K562 (cell line): ENCODE data around the gene HLA-E. TPM values are rescaled to one million over a fixed set of nuclear protein-coding genes. Genes with fewer than 3 reads are reported as not detected.
"Not testable (repeated sequence)": the region's sequence is repeated elsewhere in the genome, so short reads cannot be mapped to it uniquely, and the experiment has no call there.

Source experiments
- ATAC-seq: fragments of 200-7000 bp; cut with Tn5 transposase; 3 replicates; pipeline ENCODE4 v1.9.1; 2020; ENCODE audit warnings: moderate library complexity
- BruUV-seq: library from RNA; stranded (reverse); fragments of 400-500 nt; replicated peaks from 2 replicates; lab custom pipeline; 2021; lab: Mats Ljungman, UMichigan
- CTCF ChIA-PET: fragments of 300-600 bp; formaldehyde crosslinking; extraction: SDS; loops from one replicate; lab custom pipeline; 2021; ENCODE audit warnings: low intra/inter-chr PET ratio; lab: Yijun Ruan, JAX
- POLR2A ChIA-PET: fragments of 300-600, 350-650 bp; sonication (Branson Sonifier 250); formaldehyde crosslinking; extraction: SDS; loops from one replicate; lab custom pipeline; 2021; ENCODE audit warnings: antibody characterized with exemption, inconsistent platforms; lab: Yijun Ruan, JAX
- DNase-seq, 4 experiments: peaks; one replicate each; pipeline versions ENCODE4 v3.0.0 to v3.0.0-alpha.2; 2011 to 2018; ENCODE audit warnings: low spot score in 3 of 4, mixed read lengths in 3 of 4; ENCODE audit errors: extremely low read depth in 1 of 4
- FAIRE-seq: peaks from 2 replicates; lab custom pipeline; 2011; peaks lifted over from hg19 to GRCh38; lab: Jason Lieb, UNC
- H2AFZ ChIP-seq: 2 replicates; pipeline ENCODE4 v1.6.0; 2011; ENCODE audit warnings: low read depth, low read length, control low read depth, inconsistent platforms
- H3K27ac ChIP-seq: fragments of 200-600 bp; 3 replicates; pipeline ENCODE4 v1.8.0; 2011; ENCODE audit warnings: low read depth, mild to moderate bottlenecking, control low read depth, inconsistent platforms, low read length, moderate library complexity, mixed read lengths; ENCODE audit errors: extremely low read depth
- H3K27me3 ChIP-seq, 2 experiments: fragments of 300-600 bp in 1 of 2; 2 replicates in 1 of 2; 3 replicates in 1 of 2; pipeline versions ENCODE4 v1.6.0 to v1.8.0; 2011; ENCODE audit warnings: inconsistent platforms in 2 of 2, low read length in 2 of 2, mild to moderate bottlenecking in 1 of 2, mixed read lengths in 1 of 2, moderate library complexity in 1 of 2; ENCODE audit not compliant: control insufficient read depth in 2 of 2, insufficient read depth in 2 of 2
- H3K36me3 ChIP-seq: fragments of 300-600 bp; 3 replicates; pipeline ENCODE4 v1.8.0; 2011; ENCODE audit warnings: mild to moderate bottlenecking, low read length, inconsistent platforms; ENCODE audit not compliant: control insufficient read depth, insufficient read depth
- H3K4me1 ChIP-seq, 2 experiments: fragments of 200-600 bp in 1 of 2; replicated peaks in 1 of 2; 2 replicates in 1 of 2; 3 replicates in 1 of 2; pipeline versions ENCODE4 v1.5.1 to v1.8.0; 2011; ENCODE audit warnings: inconsistent platforms in 2 of 2, low read length in 2 of 2, mild to moderate bottlenecking in 1 of 2, mixed read lengths in 1 of 2, moderate library complexity in 1 of 2; ENCODE audit not compliant: control insufficient read depth in 2 of 2, insufficient read depth in 2 of 2
- H3K4me2 ChIP-seq: 2 replicates; pipeline ENCODE4 v1.6.1; 2011; ENCODE audit warnings: low read length, control low read depth, inconsistent platforms, mixed read lengths; ENCODE audit not compliant: insufficient read depth
- H3K4me3 ChIP-seq: fragments of 200-600 bp; sonication (generic), shearing (Covaris generic); 2 replicates; pipeline ENCODE4 v1.5.1; 2016; ENCODE audit warnings: control low read depth, inconsistent platforms
- H3K79me2 ChIP-seq: fragments of 200-600 bp; 3 replicates; pipeline ENCODE4 v1.8.0; 2011; ENCODE audit warnings: low read length, inconsistent platforms; ENCODE audit not compliant: control insufficient read depth, insufficient read depth
- H3K9ac ChIP-seq, 2 experiments: 2 replicates each; pipeline versions ENCODE4 v1.6.0 to v1.6.1; 2011; ENCODE audit warnings: low read depth in 2 of 2, low read length in 2 of 2, control low read depth in 1 of 2, inconsistent platforms in 1 of 2, mild to moderate bottlenecking in 1 of 2, mixed read lengths in 1 of 2; ENCODE audit not compliant: insufficient read depth in 1 of 2
- H3K9me1 ChIP-seq: one replicate; pipeline ENCODE4 v1.6.0; 2011; ENCODE audit warnings: inconsistent platforms, mild to moderate bottlenecking, low read length, moderate library complexity; ENCODE audit not compliant: control insufficient read depth, insufficient read depth
- H3K9me3 ChIP-seq: replicated peaks from 2 replicates; pipeline ENCODE4 v1.5.1; 2011; ENCODE audit warnings: low read depth, low read length, inconsistent platforms; ENCODE audit not compliant: control insufficient read depth, insufficient read depth
- H4K20me1 ChIP-seq: replicated peaks from 2 replicates; pipeline ENCODE4 v1.6.1; 2011; ENCODE audit warnings: low read length, inconsistent platforms, mixed read lengths; ENCODE audit not compliant: control insufficient read depth, insufficient read depth
- ARNT ChIP-seq, 2 experiments: fragments of 450-650 bp; IDR thresholded peaks; 2 replicates each; pipeline ENCODE4 v1.6.1; 2016; ENCODE audit warnings: mild to moderate bottlenecking in 1 of 2
- EHMT2 ChIP-seq: fragments of 450-650 bp; IDR thresholded peaks from 2 replicates; pipeline ENCODE4 v1.6.1; 2018; ENCODE audit warnings: antibody characterized with exemption
- ELF4 ChIP-seq: fragments of 450-650 bp; formaldehyde crosslinking; IDR thresholded peaks from 2 replicates; pipeline ENCODE4 v1.4.0; 2022; ENCODE audit warnings: missing genetic modification characterization
- HBP1 ChIP-seq: fragments of 450-650 bp; formaldehyde crosslinking; IDR thresholded peaks from 2 replicates; pipeline ENCODE4 v1.4.0; 2022; ENCODE audit warnings: missing genetic modification characterization
- HINFP ChIP-seq: fragments of 450-650 bp; conservative IDR thresholded peaks from 2 replicates; pipeline ENCODE4 v1.6.1; 2016; ENCODE audit warnings: missing genetic modification characterization, low read depth, mild to moderate bottlenecking, control low read depth, missing compliant biosample characterization
- KLF1 ChIP-seq: fragments of 450-650 bp; IDR thresholded peaks from 2 replicates; pipeline ENCODE4 v1.6.1; 2016; ENCODE audit warnings: missing genetic modification characterization, missing compliant biosample characterization
- NKRF ChIP-seq: fragments of 450-650 bp; IDR thresholded peaks from 2 replicates; pipeline ENCODE4 v1.6.1; 2016; ENCODE audit warnings: borderline replicate concordance
- PHB2 ChIP-seq: fragments of 450-650 bp; IDR thresholded peaks from 2 replicates; pipeline ENCODE4 v1.6.1; 2017; ENCODE audit warnings: low read depth
- SMARCA5 ChIP-seq: fragments of 450-650 bp; IDR thresholded peaks from 2 replicates; pipeline ENCODE4 v1.6.1; 2016
- TSC22D4 ChIP-seq: fragments of 450-650 bp; IDR thresholded peaks from 2 replicates; pipeline ENCODE4 v1.6.1; 2016; ENCODE audit warnings: missing genetic modification characterization, missing biosample characterization, control low read depth
- ZBTB2 ChIP-seq: fragments of 450-650 bp; IDR thresholded peaks from 2 replicates; pipeline ENCODE4 v1.6.1; 2016; ENCODE audit warnings: antibody characterized with exemption
- ZBTB26 ChIP-seq: fragments of 450-650 bp; formaldehyde crosslinking; IDR thresholded peaks from 2 replicates; pipeline ENCODE4 v1.4.0; 2022; ENCODE audit warnings: missing genetic modification characterization
- ZNF512 ChIP-seq: IDR thresholded peaks from 2 replicates; pipeline ENCODE4 v1.6.1; 2016; ENCODE audit warnings: missing genetic modification characterization, missing compliant biosample characterization
- WGBS: fragments of 100-300 bp; shearing (Covaris generic); methylation state at CpG from one replicate; pipeline ENCODE4 v1.1.6; 2016; ENCODE audit warnings: low coverage, mixed read lengths; ENCODE audit not compliant: insufficient coverage; ENCODE audit errors: missing lambda C conversion rate; 5-methylcytosine and 5-hydroxymethylcytosine counted together
- in situ Hi-C: fragments of 300-500 bp; cut with MboI; formaldehyde crosslinking; loops from 4 replicates; pipeline ENCODE4 v1.15.0; 2018; ENCODE audit warnings: inconsistent platforms, mixed read lengths
- intact Hi-C: fragments of 100-400 bp; cut with micrococcal nuclease; formaldehyde crosslinking; loops from 2 replicates; pipeline ENCODE4 v1.14.2; 2022
- polyA plus RNA-seq, 8 experiments: library from polyadenylated mRNA; depleted of rRNA in 4 of 8; stranded (reverse) in 5 of 8; unstranded in 3 of 8; fragments of >200 nt; fragmentation: Nextera tagmentation in 2 of 8; fragmentation: Illumina TruSeq in 1 of 8; extraction: Ambion mirVana in 2 of 8; extraction: Trizol in 1 of 8; gene quantifications; 2 replicates each; pipeline versions ENCODE4 v1.2.1 to v1.2.3, GENCODE V29; 2011 to 2014; ENCODE audit warnings: inconsistent platforms in 1 of 8, missing spikeins in 1 of 8
- total RNA-seq, 7 experiments: library from RNA; depleted of rRNA in 6 of 7; stranded (reverse); fragments of >200 nt in 6 of 7; fragmentation: Illumina TruSeq in 2 of 7; extraction: Trizol in 2 of 7; gene quantifications; 2 replicates each; pipeline versions ENCODE4 v1.2.1 to v1.2.3, GENCODE V29; 2011 to 2021; ENCODE audit warnings: low replicate concordance in 1 of 7

Gene HLA-E
- total and polyA plus RNA-seq, 9 of the 15 experiments (the other 6 are each of a cell fraction or from before 2014, with no cell fraction given), result 3.2 to 39.9 (median 26.8) TPM

GRCh38 chr6:30497261-30497599, 7.9 kb downstream of the HLA-E start:
- H4K20me1 ChIP-seq, H3K9me1 ChIP-seq, H3K9me3 ChIP-seq, H3K9ac ChIP-seq, H3K27me3 ChIP-seq, H3K79me2 ChIP-seq, DNase-seq, H3K4me2 ChIP-seq, in situ Hi-C loops, BruUV-seq, FAIRE-seq, ATAC-seq, H3K27ac ChIP-seq, H3K4me3 ChIP-seq, H3K36me3 ChIP-seq: not testable (repeated sequence)
- H2AFZ ChIP-seq, result peak overlapping the region; percentile 63
- POLR2A ChIA-PET, result interaction anchor here (1.2 to 2.1 kb wide), 4 partner anchors 8 to 118 kb away, joined by 4 to 8 read pairs (median 6); no protein-coding TSS in a partner anchor
- WGBS, result 66% methylated on average over 5 of the region's 5 CpGs
- H3K4me1 ChIP-seq, result peaks cover 17 to 29% of the 10 kb centered on the region in 2 experiments
- CTCF ChIA-PET, result interaction anchor here (1.5 kb wide), 1 partner anchor 35 kb away, joined by 11 read pairs; no protein-coding TSS in a partner anchor
- intact Hi-C loops, result loop anchor here (2.0 kb wide), 1 partner anchor 36 kb away; no protein-coding TSS in a partner anchor
- TF ChIP-seq KLF1 (tag) (peak; percentile 46; the same call in 1 of the 2 replicates), ZBTB2 (0 out of 2 replicates have a peak, but pooled peaks have one; percentile 36), PHB2 (peak; percentile 59), TSC22D4 (tag) (peak; percentile 74; the same call in 1 of the 2 replicates), ZNF512 (tag) (peak; percentile 99), ZBTB26 (CRISPR knock-in tag) (peak; percentile 86; the same call in 1 of the 2 replicates), HBP1 (CRISPR knock-in tag) (peak; percentile 89; the same call in 1 of the 2 replicates), ELF4 (CRISPR knock-in tag) (peak; percentile 52; the same call in 1 of the 2 replicates), NKRF (0 out of 2 replicates have a peak, but pooled peaks have one; percentile 47), ARNT (IDR thresholded peaks at IDR 0.05) (0 out of 4 replicates have a peak, but pooled peaks of 1 of the 2 experiments have one; percentile 45), HINFP (tag) (peak; percentile 56; the same call in 1 of the 2 replicates), SMARCA5 (peak; percentile 76; the same call in 1 of the 2 replicates), EHMT2 (peak; percentile 41; the same call in 1 of the 2 replicates)
